ENCODE data around the gene SHROOM2. TPM values are rescaled to one million over a fixed set of nuclear protein-coding genes. Genes with fewer than 3 reads are reported as not detected.

SHROOM2 gene
- total RNA-seq, 2 donors from 2014 or later = 14.4 to 15.4 TPM

DNA sequence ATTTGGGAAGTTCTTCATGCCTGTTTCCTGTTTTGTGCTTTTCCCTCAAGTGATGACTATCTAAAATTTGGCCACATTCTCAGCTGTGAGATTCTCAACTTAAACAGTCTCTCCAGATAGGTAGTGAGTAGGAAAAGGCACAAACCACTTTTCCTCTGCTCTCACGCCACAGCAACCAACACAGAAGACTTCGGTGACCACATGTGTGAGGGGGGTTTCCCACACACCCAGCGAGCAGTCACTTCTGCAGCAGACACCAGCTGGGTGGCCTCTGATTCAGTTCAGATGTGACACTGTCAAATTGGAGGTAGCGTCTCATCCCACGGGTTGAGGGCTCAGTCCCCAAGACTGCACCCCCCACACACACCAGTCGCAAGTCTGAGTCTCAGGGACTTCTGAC lies 155.9 kb downstream of the SHROOM2 start:
- Mint-ChIP-seq H3K27ac (no peak overlapping the region), H3K9me3 (peaks cover 64% of the 10 kb centered on the region), H3K27me3 (ENCODE audit: insufficient read depth) (no peaks in the 10 kb centered on the region)

DNA sequence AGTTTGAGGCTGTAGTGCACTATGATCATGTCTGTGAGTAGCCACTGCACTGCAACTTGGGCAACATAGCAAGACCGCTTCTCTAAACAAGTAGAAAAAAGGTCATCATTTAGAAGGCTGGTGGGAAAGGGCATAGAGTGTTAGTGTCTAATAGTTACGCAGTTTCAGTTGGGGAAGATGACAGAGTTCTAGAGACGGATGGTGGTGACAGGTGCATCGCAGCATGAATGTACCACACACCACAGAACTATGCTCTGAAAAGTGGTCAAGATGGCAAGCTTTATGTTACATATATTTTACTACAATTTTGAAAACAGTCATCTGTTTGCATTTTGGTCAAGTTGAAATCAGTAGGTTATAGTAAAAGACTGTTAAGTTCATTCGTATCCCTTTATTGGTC lies 157.2 kb downstream of the SHROOM2 start:
- H3K4me3 Mint-ChIP-seq = no peak overlapping the region
- TF ChIP-seq, protein P1, sequence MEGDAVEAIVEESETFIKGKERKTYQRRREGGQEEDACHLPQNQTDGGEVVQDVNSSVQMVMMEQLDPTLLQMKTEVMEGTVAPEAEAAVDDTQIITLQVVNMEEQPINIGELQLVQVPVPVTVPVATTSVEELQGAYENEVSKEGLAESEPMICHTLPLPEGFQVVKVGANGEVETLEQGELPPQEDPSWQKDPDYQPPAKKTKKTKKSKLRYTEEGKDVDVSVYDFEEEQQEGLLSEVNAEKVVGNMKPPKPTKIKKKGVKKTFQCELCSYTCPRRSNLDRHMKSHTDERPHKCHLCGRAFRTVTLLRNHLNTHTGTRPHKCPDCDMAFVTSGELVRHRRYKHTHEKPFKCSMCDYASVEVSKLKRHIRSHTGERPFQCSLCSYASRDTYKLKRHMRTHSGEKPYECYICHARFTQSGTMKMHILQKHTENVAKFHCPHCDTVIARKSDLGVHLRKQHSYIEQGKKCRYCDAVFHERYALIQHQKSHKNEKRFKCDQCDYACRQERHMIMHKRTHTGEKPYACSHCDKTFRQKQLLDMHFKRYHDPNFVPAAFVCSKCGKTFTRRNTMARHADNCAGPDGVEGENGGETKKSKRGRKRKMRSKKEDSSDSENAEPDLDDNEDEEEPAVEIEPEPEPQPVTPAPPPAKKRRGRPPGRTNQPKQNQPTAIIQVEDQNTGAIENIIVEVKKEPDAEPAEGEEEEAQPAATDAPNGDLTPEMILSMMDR (conservative IDR thresholded peaks at IDR 0.05) = no peak
- no peaks in the 10 kb centered on the region for H3K4me1 ChIP-seq (ENCODE audit: control insufficient read depth, insufficient read depth, low read length)
- H3K4me3 ChIP-seq (ENCODE audit: low read length) = no peak overlapping the region
- H3K9me3 Mint-ChIP-seq = peaks cover 69% of the 10 kb centered on the region
- no peaks in the 10 kb centered on the region for H3K4me1 Mint-ChIP-seq
- peaks cover 52% of the 10 kb centered on the region for H3K36me3 Mint-ChIP-seq (ENCODE audit: low read depth)
- no peaks in the 10 kb centered on the region for H3K27me3 Mint-ChIP-seq (ENCODE audit: insufficient read depth)
- WGBS, 2 experiments (ENCODE audit: insufficient coverage in 1 of 2, insufficient read length in 1 of 2) = 93% methylated on average over 4 of the region's 5 CpGs; no CpG with 5 or more reads in 1 of the 2 experiments
- no peak for DNase-seq
- no peak overlapping the region for H3K27ac ChIP-seq (ENCODE audit: low read depth, low read length)
- H3K27ac Mint-ChIP-seq = no peak overlapping the region
- no peaks in the 10 kb centered on the region for H3K27me3 ChIP-seq (ENCODE audit: control insufficient read depth, insufficient read depth, low read length, poor library complexity, severe bottlenecking)
- H3K36me3 ChIP-seq (ENCODE audit: control insufficient read depth, insufficient read depth, low read length) = no peaks in the 10 kb centered on the region
- H3K9ac ChIP-seq (ENCODE audit: extremely low read depth, low read length, poor library complexity, severe bottlenecking) = no peak overlapping the region
- H3K9me3 ChIP-seq (ENCODE audit: control insufficient read depth, low read length) = no peaks in the 10 kb centered on the region

More for the DNA sequence above, 155.9 kb downstream of the SHROOM2 start:
- Histone ChIP-seq H3K4me3 (ENCODE audit: low read length) (no peak overlapping the region), H3K27ac (ENCODE audit: low read depth, low read length) (no peak overlapping the region), H3K36me3 (ENCODE audit: control insufficient read depth, insufficient read depth, low read length) (no peaks in the 10 kb centered on the region), H3K27me3 (ENCODE audit: control insufficient read depth, insufficient read depth, low read length, poor library complexity, severe bottlenecking) (no peaks in the 10 kb centered on the region), H3K4me1 (ENCODE audit: control insufficient read depth, insufficient read depth, low read length) (no peaks in the 10 kb centered on the region), H3K9ac (ENCODE audit: extremely low read depth, low read length, poor library complexity, severe bottlenecking) (no peak overlapping the region), H3K9me3 (ENCODE audit: control insufficient read depth, low read length) (no peaks in the 10 kb centered on the region)
- Mint-ChIP-seq H3K36me3 (ENCODE audit: low read depth) (peaks cover 50% of the 10 kb centered on the region), H3K4me3 (no peak overlapping the region), H3K4me1 (no peaks in the 10 kb centered on the region)
- TF ChIP-seq, protein P1 (conservative IDR thresholded peaks at IDR 0.05) = no peak
- no peak for DNase-seq
- 80 to 92% methylated on average over 1 to 5 of the region's 6 CpGs for WGBS, 2 experiments (ENCODE audit: insufficient coverage in 1 of 2, insufficient read length in 1 of 2)

DNA sequence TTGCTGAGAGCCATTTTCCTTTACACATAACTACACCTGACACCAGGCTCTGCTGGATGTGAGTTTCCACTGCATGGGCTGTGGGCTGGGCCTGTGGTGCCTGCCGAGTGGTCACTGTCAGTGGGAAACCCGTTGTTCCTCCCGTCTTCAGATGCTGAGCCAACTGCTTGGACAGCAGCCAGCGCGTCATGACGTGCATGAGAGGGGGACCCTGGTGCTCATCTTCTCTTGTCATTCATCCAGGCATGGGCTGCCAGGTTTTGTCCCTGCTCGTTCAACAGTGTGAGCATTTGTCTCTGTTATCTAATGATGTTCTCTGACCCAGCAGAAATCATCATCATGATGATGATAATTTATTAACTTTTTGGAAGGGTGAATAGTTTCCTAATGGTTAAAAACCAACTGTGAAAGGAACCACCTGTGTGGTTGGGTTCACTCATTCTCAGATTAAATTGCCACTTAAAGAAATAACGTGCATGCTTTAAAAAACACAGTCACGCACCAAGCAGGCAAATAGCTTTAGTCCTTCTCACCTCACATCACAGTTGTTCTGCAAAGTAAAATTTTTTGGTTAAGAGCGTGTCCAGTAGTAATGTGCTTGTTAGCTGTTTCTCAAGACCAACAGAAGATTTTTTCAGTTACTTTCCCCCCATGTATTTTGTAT lies 161.0 kb downstream of the SHROOM2 start:
- Mint-ChIP-seq H3K36me3 (ENCODE audit: low read depth) (peaks cover 56% of the 10 kb centered on the region), H3K4me1 (no peaks in the 10 kb centered on the region), H3K4me3 (no peak overlapping the region), H3K27ac (no peak overlapping the region), H3K27me3 (ENCODE audit: insufficient read depth) (no peaks in the 10 kb centered on the region), H3K9me3 (peaks cover 75% of the 10 kb centered on the region)
- Histone ChIP-seq H3K4me1 (ENCODE audit: control insufficient read depth, insufficient read depth, low read length) (no peaks in the 10 kb centered on the region), H3K9ac (ENCODE audit: extremely low read depth, low read length, poor library complexity, severe bottlenecking) (no peak overlapping the region), H3K27me3 (ENCODE audit: control insufficient read depth, insufficient read depth, low read length, poor library complexity, severe bottlenecking) (no peaks in the 10 kb centered on the region), H3K9me3 (ENCODE audit: control insufficient read depth, low read length) (no peaks in the 10 kb centered on the region), H3K4me3 (ENCODE audit: low read length) (no peak overlapping the region), H3K36me3 (ENCODE audit: control insufficient read depth, insufficient read depth, low read length) (peaks cover 2% of the 10 kb centered on the region), H3K27ac (ENCODE audit: low read depth, low read length) (no peak overlapping the region)
- TF ChIP-seq, protein P1 (conservative IDR thresholded peaks at IDR 0.05) = no peak
- 94 to 100% methylated on average over 5 to 10 of the region's 10 CpGs for WGBS, 2 experiments (ENCODE audit: insufficient coverage in 1 of 2, insufficient read length in 1 of 2)
- DNase-seq = no peak
